Mesendoderm (in vitro differentiated cells): ENCODE data around the gene PAQR8.

Source experiments
- DNase-seq: peaks from one replicate; pipeline ENCODE4 v3.0.0; 2013
- H2AK5ac ChIP-seq: 2 replicates; pipeline ENCODE4 v1.6.1; 2013; ENCODE audit warnings: low read length, inconsistent platforms
- H2BK120ac ChIP-seq: 2 replicates; pipeline ENCODE4 v1.6.1; 2013; ENCODE audit warnings: low read depth, mild to moderate bottlenecking, low read length, moderate library complexity, mixed read lengths
- H2BK15ac ChIP-seq: replicated peaks from 2 replicates; pipeline ENCODE4 v1.6.1; 2013; ENCODE audit warnings: low read depth, mild to moderate bottlenecking, moderate library complexity
- H2BK5ac ChIP-seq: 2 replicates; pipeline ENCODE4 v1.6.1; 2013; ENCODE audit warnings: low read length, inconsistent platforms
- H3K18ac ChIP-seq: 2 replicates; pipeline ENCODE4 v1.6.1; 2013; ENCODE audit warnings: mild to moderate bottlenecking, low read length, mixed read lengths
- H3K23ac ChIP-seq: one replicate; pipeline ENCODE4 v1.6.1; 2013; ENCODE audit warnings: low read length
- H3K27ac ChIP-seq: 2 replicates; pipeline ENCODE4 v1.5.1; 2013; ENCODE audit warnings: low read depth, mild to moderate bottlenecking, inconsistent platforms, low read length, moderate library complexity
- H3K27me3 ChIP-seq: 2 replicates; pipeline ENCODE4 v1.6.1; 2013; ENCODE audit warnings: low read length, control low read depth, mild to moderate bottlenecking, inconsistent platforms; ENCODE audit not compliant: insufficient read depth, poor library complexity
- H3K36me3 ChIP-seq: 2 replicates; pipeline ENCODE4 v1.6.1; 2013; ENCODE audit warnings: low read length, inconsistent platforms; ENCODE audit not compliant: control insufficient read depth, insufficient read depth
- H3K4ac ChIP-seq: one replicate; pipeline ENCODE4 v1.6.1; 2013; ENCODE audit warnings: low read depth, mild to moderate bottlenecking, low read length, moderate library complexity
- H3K4me1 ChIP-seq: 2 replicates; pipeline ENCODE4 v1.6.1; 2013; ENCODE audit warnings: low read depth, low read length, inconsistent platforms; ENCODE audit not compliant: control insufficient read depth
- H3K4me2 ChIP-seq: 2 replicates; pipeline ENCODE4 v1.6.1; 2013; ENCODE audit warnings: low read length
- H3K4me3 ChIP-seq: 2 replicates; pipeline ENCODE4 v1.5.1; 2013; ENCODE audit warnings: mild to moderate bottlenecking, low read length
- H3K56ac ChIP-seq: one replicate; pipeline ENCODE4 v1.6.1; 2013; ENCODE audit warnings: low read length
- H3K79me1 ChIP-seq: 2 replicates; pipeline ENCODE4 v1.6.1; 2013; ENCODE audit warnings: low read length, inconsistent platforms
- H3K79me2 ChIP-seq: 2 replicates; pipeline ENCODE4 v1.6.1; 2013; ENCODE audit warnings: mild to moderate bottlenecking, low read length; ENCODE audit not compliant: control insufficient read depth, insufficient read depth
- H3K9ac ChIP-seq: 2 replicates; pipeline ENCODE4 v1.6.1; 2013; ENCODE audit warnings: low read length, inconsistent platforms
- H4K5ac ChIP-seq: one replicate; pipeline ENCODE4 v1.6.1; 2013; ENCODE audit warnings: low read length
- H4K8ac ChIP-seq: one replicate; pipeline ENCODE4 v1.6.1; 2013; ENCODE audit warnings: low read depth, mild to moderate bottlenecking, control low read depth, low read length, moderate library complexity
- WGBS: extraction: QIAGEN DNeasy Blood & Tissue Kit; methylation state at CpG from one replicate; pipeline ENCODE4 v1.1.7; 2013; ENCODE audit warnings: low lambda C conversion rate, missing lambda C conversion rate; ENCODE audit not compliant: insufficient coverage; ENCODE audit errors: extremely low coverage; 5-methylcytosine and 5-hydroxymethylcytosine counted together

The PAQR8 gene

GRCh38 chr6:52365317-52365716 lies 3.4 kb downstream of the PAQR8 start:
- Histone ChIP-seq H3K4me1 (no peaks in the 10 kb centered on the region), H3K4me3 (no peak overlapping the region), H3K4me2 (no peak overlapping the region), H2AK5ac (no peak overlapping the region), H2BK15ac (no peak overlapping the region), H2BK5ac (no peak overlapping the region), H3K9ac (no peak overlapping the region), H3K4ac (no peak overlapping the region), H4K5ac (no peak overlapping the region), H2BK120ac (no peak overlapping the region), H3K56ac (no peak overlapping the region), H3K79me2 (no peaks in the 10 kb centered on the region), H4K8ac (no peak overlapping the region), H3K23ac (no peak overlapping the region), H3K27me3 (no peaks in the 10 kb centered on the region), H3K18ac (no peak overlapping the region), H3K27ac (no peak overlapping the region), H3K36me3 (no peaks in the 10 kb centered on the region), H3K79me1 (peaks cover 2% of the 10 kb centered on the region)
- no CpG with 5 or more reads among the region's 4 CpGs for WGBS
- no peak for DNase-seq

DNA sequence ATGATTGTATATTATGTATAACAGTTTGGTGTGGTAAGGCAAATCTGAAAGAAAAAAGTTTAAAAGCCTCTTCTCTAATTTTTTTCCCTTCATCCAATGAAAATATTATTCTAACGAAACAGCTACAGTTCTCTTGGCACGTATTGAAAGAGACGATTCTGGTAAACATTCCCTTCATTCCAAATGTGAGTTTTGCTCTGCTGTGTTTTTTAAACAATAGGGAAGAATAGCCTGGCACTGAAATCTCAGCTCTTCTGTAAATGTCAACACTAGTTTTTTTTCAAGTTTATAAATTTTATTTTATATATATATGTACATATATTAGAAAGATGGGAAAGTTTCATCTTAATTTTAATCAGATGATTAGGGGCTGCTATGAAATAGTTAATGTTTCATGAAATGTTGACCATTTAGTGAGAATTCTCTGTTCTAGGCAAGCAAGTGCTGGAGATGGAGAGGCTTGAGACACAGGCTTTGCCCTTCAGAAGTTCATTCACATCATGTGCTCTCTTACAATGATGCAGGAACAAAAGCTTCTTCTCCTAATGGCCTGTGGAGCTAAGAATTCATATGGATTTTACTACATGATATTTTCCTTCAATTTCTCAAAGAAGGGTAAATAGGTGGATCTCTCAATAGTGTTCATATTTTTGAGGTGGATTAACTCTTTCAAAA lies 4.1 kb downstream of the PAQR8 start:
- no peak overlapping the region for H3K4ac ChIP-seq
- H3K79me2 ChIP-seq: no peaks in the 10 kb centered on the region
- WGBS: no CpG with 5 or more reads among the region's 3 CpGs
- H2AK5ac ChIP-seq: no peak overlapping the region
- H2BK5ac ChIP-seq: no peak overlapping the region
- no peak for DNase-seq
- no peaks in the 10 kb centered on the region for H3K36me3 ChIP-seq
- no peak overlapping the region for H4K5ac ChIP-seq
- H4K8ac ChIP-seq: no peak overlapping the region
- H3K79me1 ChIP-seq: peaks cover 2% of the 10 kb centered on the region
- H3K4me3 ChIP-seq: no peak overlapping the region
- no peak overlapping the region for H2BK15ac ChIP-seq
- no peaks in the 10 kb centered on the region for H3K4me1 ChIP-seq
- no peak overlapping the region for H3K18ac ChIP-seq
- H3K4me2 ChIP-seq: no peak overlapping the region
- no peak overlapping the region for H3K9ac ChIP-seq
- H3K23ac ChIP-seq: no peak overlapping the region
- no peak overlapping the region for H3K56ac ChIP-seq
- no peak overlapping the region for H3K27ac ChIP-seq
- no peaks in the 10 kb centered on the region for H3K27me3 ChIP-seq
- no peak overlapping the region for H2BK120ac ChIP-seq

DNA sequence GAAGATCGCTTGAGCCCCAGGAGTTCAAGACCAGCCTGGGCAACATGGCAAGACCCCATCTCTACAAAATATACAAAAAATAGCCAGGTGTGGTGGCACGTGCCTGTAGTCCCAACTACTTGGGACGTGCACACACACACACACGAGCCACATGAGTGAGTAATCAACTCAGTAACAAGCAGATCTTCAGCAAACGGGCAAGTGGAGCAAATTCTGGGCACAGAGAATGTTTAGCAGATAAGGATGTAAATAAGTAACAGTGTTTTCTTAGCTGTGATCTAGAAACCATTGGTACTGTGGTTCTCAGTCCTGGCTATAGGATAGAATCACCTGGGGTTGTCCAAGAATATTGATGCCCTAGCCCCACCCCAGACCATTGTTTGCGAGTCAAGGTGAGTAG lies 6.1 kb downstream of the PAQR8 start:
- Histone ChIP-seq H3K79me2 (no peaks in the 10 kb centered on the region), H3K4me1 (no peaks in the 10 kb centered on the region), H3K79me1 (peaks cover 2% of the 10 kb centered on the region), H3K4me3 (no peak overlapping the region), H2AK5ac (no peak overlapping the region), H3K9ac (no peak overlapping the region), H3K23ac (no peak overlapping the region), H4K8ac (no peak overlapping the region), H2BK5ac (no peak overlapping the region), H4K5ac (no peak overlapping the region), H3K18ac (no peak overlapping the region), H3K36me3 (no peaks in the 10 kb centered on the region), H3K4me2 (no peak overlapping the region), H2BK120ac (no peak overlapping the region), H3K27ac (no peak overlapping the region), H3K27me3 (no peaks in the 10 kb centered on the region), H3K56ac (no peak overlapping the region), H3K4ac (no peak overlapping the region), H2BK15ac (no peak overlapping the region)
- no peak for DNase-seq
- WGBS: no CpG with 5 or more reads among the region's 6 CpGs

GRCh38 chr6:52369234-52369633 lies 7.3 kb downstream of the PAQR8 start:
- H3K27ac ChIP-seq: no peak overlapping the region
- H4K5ac ChIP-seq: no peak overlapping the region
- H3K36me3 ChIP-seq: no peaks in the 10 kb centered on the region
- H2BK15ac ChIP-seq: no peak overlapping the region
- no peak for DNase-seq
- no peak overlapping the region for H3K4me3 ChIP-seq
- H3K4ac ChIP-seq: no peak overlapping the region
- no peak overlapping the region for H3K18ac ChIP-seq
- H3K27me3 ChIP-seq: no peaks in the 10 kb centered on the region
- no peak overlapping the region for H3K56ac ChIP-seq
- no peak overlapping the region for H4K8ac ChIP-seq
- H3K79me1 ChIP-seq: no peaks in the 10 kb centered on the region
- WGBS: no CpG with 5 or more reads among the region's 2 CpGs
- H2BK120ac ChIP-seq: no peak overlapping the region
- H3K79me2 ChIP-seq: no peaks in the 10 kb centered on the region
- H3K9ac ChIP-seq: no peak overlapping the region
- H2AK5ac ChIP-seq: no peak overlapping the region
- no peak overlapping the region for H3K4me2 ChIP-seq
- H2BK5ac ChIP-seq: no peak overlapping the region
- no peaks in the 10 kb centered on the region for H3K4me1 ChIP-seq
- no peak overlapping the region for H3K23ac ChIP-seq

- Histone ChIP-seq H2BK15ac (no peak overlapping the region), H3K4ac (no peak overlapping the region), H3K56ac (no peak overlapping the region), H3K4me2 (no peak overlapping the region), H4K8ac (no peak overlapping the region), H3K79me2 (no peaks in the 10 kb centered on the region), H3K23ac (no peak overlapping the region), H3K4me3 (no peak overlapping the region), H2BK120ac (no peak overlapping the region), H3K4me1 (no peaks in the 10 kb centered on the region), H3K27ac (no peak overlapping the region), H2AK5ac (no peak overlapping the region), H2BK5ac (no peak overlapping the region), H3K36me3 (no peaks in the 10 kb centered on the region), H3K18ac (no peak overlapping the region), H3K79me1 (no peaks in the 10 kb centered on the region), H3K27me3 (no peaks in the 10 kb centered on the region), H3K9ac (no peak overlapping the region), H4K5ac (no peak overlapping the region)
- no peak for DNase-seq
- WGBS: no CpG with 5 or more reads among the region's 2 CpGs
Measured at GRCh38 chr6:52371656-52372191, 9.8 kb downstream of the PAQR8 start.

- no CpG with 5 or more reads among the region's 5 CpGs for WGBS
- H2BK15ac ChIP-seq: no peak overlapping the region
- no peak overlapping the region for H3K4me3 ChIP-seq
- no peak overlapping the region for H3K56ac ChIP-seq
- no peaks in the 10 kb centered on the region for H3K4me1 ChIP-seq
- H3K27me3 ChIP-seq: no peaks in the 10 kb centered on the region
- DNase-seq: no peak
- no peak overlapping the region for H2BK120ac ChIP-seq
- H3K23ac ChIP-seq: no peak overlapping the region
- no peak overlapping the region for H2AK5ac ChIP-seq
- no peak overlapping the region for H4K5ac ChIP-seq
- no peaks in the 10 kb centered on the region for H3K79me1 ChIP-seq
- H3K27ac ChIP-seq: no peak overlapping the region
- no peak overlapping the region for H3K9ac ChIP-seq
- H4K8ac ChIP-seq: no peak overlapping the region
- H3K79me2 ChIP-seq: no peaks in the 10 kb centered on the region
- no peak overlapping the region for H2BK5ac ChIP-seq
- no peaks in the 10 kb centered on the region for H3K36me3 ChIP-seq
- H3K4me2 ChIP-seq: no peak overlapping the region
- H3K4ac ChIP-seq: no peak overlapping the region
- H3K18ac ChIP-seq: no peak overlapping the region
Measured at GRCh38 chr6:52373151-52373690, 11.3 kb downstream of the PAQR8 start.
